22Rv1 (cell line): ENCODE measurements around the gene PEAK3.

Experiments
- H3K27ac ChIP-seq: fragments of 450-650 bp; 2 replicates; pipeline ENCODE4 v1.5.1; 2017
- ZFX ChIP-seq: fragments of 450-650 bp; IDR thresholded peaks from 2 replicates; pipeline ENCODE4 v1.6.1; 2017; ENCODE audit warnings: antibody characterized with exemption, borderline replicate concordance
- TF ChIP-seq, protein P1 (sequence below): fragments of 450-650 bp; IDR thresholded peaks from 2 replicates; pipeline ENCODE4 v1.5.1; 2017; ENCODE audit warnings: mild to moderate bottlenecking

PEAK3 gene

GRCh38 chr19:2226051-2226839 is 55.7 kb downstream of the PEAK3 start:
- TF ChIP-seq, protein P1, sequence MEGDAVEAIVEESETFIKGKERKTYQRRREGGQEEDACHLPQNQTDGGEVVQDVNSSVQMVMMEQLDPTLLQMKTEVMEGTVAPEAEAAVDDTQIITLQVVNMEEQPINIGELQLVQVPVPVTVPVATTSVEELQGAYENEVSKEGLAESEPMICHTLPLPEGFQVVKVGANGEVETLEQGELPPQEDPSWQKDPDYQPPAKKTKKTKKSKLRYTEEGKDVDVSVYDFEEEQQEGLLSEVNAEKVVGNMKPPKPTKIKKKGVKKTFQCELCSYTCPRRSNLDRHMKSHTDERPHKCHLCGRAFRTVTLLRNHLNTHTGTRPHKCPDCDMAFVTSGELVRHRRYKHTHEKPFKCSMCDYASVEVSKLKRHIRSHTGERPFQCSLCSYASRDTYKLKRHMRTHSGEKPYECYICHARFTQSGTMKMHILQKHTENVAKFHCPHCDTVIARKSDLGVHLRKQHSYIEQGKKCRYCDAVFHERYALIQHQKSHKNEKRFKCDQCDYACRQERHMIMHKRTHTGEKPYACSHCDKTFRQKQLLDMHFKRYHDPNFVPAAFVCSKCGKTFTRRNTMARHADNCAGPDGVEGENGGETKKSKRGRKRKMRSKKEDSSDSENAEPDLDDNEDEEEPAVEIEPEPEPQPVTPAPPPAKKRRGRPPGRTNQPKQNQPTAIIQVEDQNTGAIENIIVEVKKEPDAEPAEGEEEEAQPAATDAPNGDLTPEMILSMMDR: no peak
- TF ChIP-seq ZFX: no peak
- H3K27ac ChIP-seq: no peak overlapping the region

GRCh38 chr19:2225415-2226050 is 56.4 kb downstream of the PEAK3 start:
- no peak overlapping the region for H3K27ac ChIP-seq

DNA sequence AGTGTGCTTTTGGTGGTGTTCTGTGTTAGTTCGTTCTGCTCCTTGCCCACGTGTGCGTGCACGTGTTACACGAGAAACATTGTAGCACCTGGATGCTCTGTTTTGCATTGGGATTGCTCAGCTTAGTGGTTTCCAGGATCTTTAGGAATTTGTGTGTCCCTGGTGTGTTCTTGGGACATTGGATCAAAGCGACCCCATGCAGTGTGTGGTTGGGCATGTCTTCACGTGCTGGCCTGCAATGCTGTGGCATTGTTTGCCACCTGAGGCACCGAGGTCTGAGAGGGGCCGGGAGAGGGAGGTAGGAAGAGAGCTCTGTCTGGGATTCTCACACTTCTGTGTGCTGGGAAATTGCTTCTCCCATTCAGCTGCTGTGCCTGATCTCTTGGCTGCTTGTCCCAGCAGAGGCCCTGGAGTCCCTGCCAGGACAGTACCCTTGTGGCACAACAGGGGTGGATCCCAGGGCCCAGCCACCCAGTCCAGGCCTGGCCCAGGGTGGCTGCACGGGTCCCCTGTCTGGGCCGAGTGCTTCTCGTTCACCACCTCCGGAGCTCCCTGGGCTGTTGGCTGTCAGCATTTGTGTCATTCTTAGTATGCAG is 57.1 kb downstream of the PEAK3 start:
- H3K27ac ChIP-seq: no peak overlapping the region
- TF ChIP-seq ZFX: no peak
- TF ChIP-seq, protein P1: no peak

More at GRCh38 chr19:2225415-2226050, 56.4 kb downstream of the PEAK3 start:
- TF ChIP-seq ZFX: no peak
- TF ChIP-seq, protein P1: no peak
